ENCODE measurements around the gene MYCBP. TPM values are rescaled to one million over a fixed set of nuclear protein-coding genes. Genes with fewer than 3 reads are reported as not detected.
A peak's percentile ranks its signal among the peaks of the same experiment; 100 is the strongest.

MYCBP gene
- total RNA-seq, 1 experiment from 2014 or later, result 31.6 TPM

- H3K27me3 ChIP-seq (replicated peaks; ENCODE audit: insufficient read depth, low read depth, low read length, poor library complexity), result no peaks in the 10 kb centered on the region
- no peaks in the 10 kb centered on the region for H3K9me3 ChIP-seq (ENCODE audit: low read depth, low read length, poor library complexity, severe bottlenecking)
- ChIA-PET CTCF (interaction anchor here (0.5 kb wide), 1 partner anchor 171 kb away, joined by 7 read pairs; no protein-coding TSS in a partner anchor), POLR2A (ENCODE audit: low non-redundant PET) (no interaction called here)
- DNase-seq (ENCODE audit: low spot score), result no peak
- no peak overlapping the region for H3K4me3 ChIP-seq (ENCODE audit: low read depth, low read length, poor library complexity, severe bottlenecking)
- H3K36me3 ChIP-seq (ENCODE audit: insufficient read depth, low read length, poor library complexity, severe bottlenecking), result peaks cover 9% of the 10 kb centered on the region
- no peak for TF ChIP-seq CTCF (conservative IDR thresholded peaks at IDR 0.05; ENCODE audit: low read depth, low read length)
- TF ChIP-seq EZH2 (IDR thresholded peaks at IDR 0.05; ENCODE audit: borderline replicate concordance, low read depth, low read length, poor library complexity, severe bottlenecking), result no peak
- peaks cover 6% of the 10 kb centered on the region for H3K4me1 ChIP-seq (ENCODE audit: insufficient read depth, low read length, poor library complexity, severe bottlenecking)
- intact Hi-C loops (cut with micrococcal nuclease; ENCODE audit: unreplicated experiment), result no loop called here
- no peak overlapping the region for H3K27ac ChIP-seq (ENCODE audit: low read depth, low read length, poor library complexity, severe bottlenecking)
- no TSS peak for BruUV-seq (replicated peaks)
Measured at GRCh38 chr1:38865112-38865715, 7.9 kb downstream of the MYCBP start.

GRCh38 chr1:38860454-38860795, 12.7 kb downstream of the MYCBP start:
- no peaks in the 10 kb centered on the region for H3K9me3 ChIP-seq (ENCODE audit: low read depth, low read length, poor library complexity, severe bottlenecking)
- intact Hi-C loops (cut with micrococcal nuclease; ENCODE audit: unreplicated experiment), result no loop called here
- peak overlapping the region; percentile 65 for H3K27ac ChIP-seq (ENCODE audit: low read depth, low read length, poor library complexity, severe bottlenecking)
- H3K4me3 ChIP-seq (ENCODE audit: low read depth, low read length, poor library complexity, severe bottlenecking), result peak overlapping the region; percentile 75
- POLR2A ChIA-PET (ENCODE audit: low non-redundant PET), result no interaction called here
- no peak for TF ChIP-seq EZH2 (IDR thresholded peaks at IDR 0.05; ENCODE audit: borderline replicate concordance, low read depth, low read length, poor library complexity, severe bottlenecking)
- CTCF ChIA-PET, result no interaction called here
- H3K4me1 ChIP-seq (ENCODE audit: insufficient read depth, low read length, poor library complexity, severe bottlenecking), result peaks cover 14% of the 10 kb centered on the region
- no peaks in the 10 kb centered on the region for H3K27me3 ChIP-seq (replicated peaks; ENCODE audit: insufficient read depth, low read depth, low read length, poor library complexity)
- H3K36me3 ChIP-seq (ENCODE audit: insufficient read depth, low read length, poor library complexity, severe bottlenecking), result peaks cover 20% of the 10 kb centered on the region
- peak; percentile 3 for DNase-seq (ENCODE audit: low spot score)
- TSS peak; percentile 48 for BruUV-seq (replicated peaks)

GRCh38 chr1:38859561-38860453, 13.3 kb downstream of the MYCBP start, which contains the start of gene RRAGC:
RRAGC (minus strand) TSS chr1:38859772; CDS start chr1:38859646, 126 bp downstream.
- POLR2A ChIA-PET (ENCODE audit: low non-redundant PET), result no interaction called here
- CTCF ChIA-PET, result no interaction called here
- H3K27ac ChIP-seq (ENCODE audit: low read depth, low read length, poor library complexity, severe bottlenecking), result peak within 1 kb of the TSS; percentile 65

More at GRCh38 chr1:38859561-38860453, 13.3 kb downstream of the MYCBP start, which contains the start of gene RRAGC:
- H3K4me3 ChIP-seq (ENCODE audit: low read depth, low read length, poor library complexity, severe bottlenecking), result peak within 1 kb of the TSS; percentile 75
- H3K4me1 ChIP-seq (ENCODE audit: insufficient read depth, low read length, poor library complexity, severe bottlenecking), result peaks cover 14% of the 10 kb centered on the region
- no peaks in the 10 kb centered on the region for H3K9me3 ChIP-seq (ENCODE audit: low read depth, low read length, poor library complexity, severe bottlenecking)
- no TSS peak for BruUV-seq (replicated peaks)
- TF ChIP-seq CTCF (conservative IDR thresholded peaks at IDR 0.05; ENCODE audit: low read depth, low read length), result no peak
- no peak for TF ChIP-seq EZH2 (IDR thresholded peaks at IDR 0.05; ENCODE audit: borderline replicate concordance, low read depth, low read length, poor library complexity, severe bottlenecking)
- peaks cover 21% of the 10 kb centered on the region for H3K36me3 ChIP-seq (ENCODE audit: insufficient read depth, low read length, poor library complexity, severe bottlenecking)
- H3K27me3 ChIP-seq (replicated peaks; ENCODE audit: insufficient read depth, low read depth, low read length, poor library complexity), result no peaks in the 10 kb centered on the region
- DNase-seq (ENCODE audit: low spot score), result peak; percentile 99
- intact Hi-C loops (cut with micrococcal nuclease; ENCODE audit: unreplicated experiment), result no loop called here
